ENCODE measurements around the gene LMNTD2.
"Not testable (repeated sequence)": the region's sequence is repeated elsewhere in the genome, so short reads cannot be mapped to it uniquely, and the experiment has no call there.

LMNTD2 gene

GRCh38 chr11:521177-521688, 39.3 kb downstream of the LMNTD2 start:
- no peaks in the 10 kb centered on the region for H3K27me3 ChIP-seq (ENCODE audit: insufficient read depth, low read length)
- TF ChIP-seq EZH2 (IDR thresholded peaks at IDR 0.05; ENCODE audit: borderline replicate concordance, low read length) (no peak), CTCF (IDR thresholded peaks at IDR 0.05; ENCODE audit: low read length) (no peak)
- H3K4me2 ChIP-seq (ENCODE audit: low read length), result no peak overlapping the region
- no peak overlapping the region for H2AFZ ChIP-seq (ENCODE audit: low read length)
- H3K4me3 ChIP-seq (ENCODE audit: low read depth, low read length, poor library complexity, severe bottlenecking), result no peak overlapping the region
- no peaks in the 10 kb centered on the region for H3F3A ChIP-seq (ENCODE audit: insufficient read depth, low read length)
- no peaks in the 10 kb centered on the region for H3K4me1 ChIP-seq (ENCODE audit: insufficient read depth, low read length, severe bottlenecking)
- H3K79me2 ChIP-seq (ENCODE audit: insufficient read depth, low read length), result no peaks in the 10 kb centered on the region
- no peak overlapping the region for H3K9ac ChIP-seq (ENCODE audit: low read length)
- H4K20me1 ChIP-seq (ENCODE audit: insufficient read depth, low read length), result no peaks in the 10 kb centered on the region
- H3K9me2 ChIP-seq (ENCODE audit: low read depth, low read length), result no peaks in the 10 kb centered on the region
- no peak overlapping the region for H3K27ac ChIP-seq (ENCODE audit: low read depth, low read length, poor library complexity, severe bottlenecking)
- H3K9me3 ChIP-seq (ENCODE audit: low read length), result 0 out of 2 replicates have a peak, but pooled peaks cover 4% of the 10 kb centered on the region
- H3K36me3 ChIP-seq (ENCODE audit: insufficient read depth, low read length), result no peaks in the 10 kb centered on the region; the same call in 1 of the 2 replicates

DNA sequence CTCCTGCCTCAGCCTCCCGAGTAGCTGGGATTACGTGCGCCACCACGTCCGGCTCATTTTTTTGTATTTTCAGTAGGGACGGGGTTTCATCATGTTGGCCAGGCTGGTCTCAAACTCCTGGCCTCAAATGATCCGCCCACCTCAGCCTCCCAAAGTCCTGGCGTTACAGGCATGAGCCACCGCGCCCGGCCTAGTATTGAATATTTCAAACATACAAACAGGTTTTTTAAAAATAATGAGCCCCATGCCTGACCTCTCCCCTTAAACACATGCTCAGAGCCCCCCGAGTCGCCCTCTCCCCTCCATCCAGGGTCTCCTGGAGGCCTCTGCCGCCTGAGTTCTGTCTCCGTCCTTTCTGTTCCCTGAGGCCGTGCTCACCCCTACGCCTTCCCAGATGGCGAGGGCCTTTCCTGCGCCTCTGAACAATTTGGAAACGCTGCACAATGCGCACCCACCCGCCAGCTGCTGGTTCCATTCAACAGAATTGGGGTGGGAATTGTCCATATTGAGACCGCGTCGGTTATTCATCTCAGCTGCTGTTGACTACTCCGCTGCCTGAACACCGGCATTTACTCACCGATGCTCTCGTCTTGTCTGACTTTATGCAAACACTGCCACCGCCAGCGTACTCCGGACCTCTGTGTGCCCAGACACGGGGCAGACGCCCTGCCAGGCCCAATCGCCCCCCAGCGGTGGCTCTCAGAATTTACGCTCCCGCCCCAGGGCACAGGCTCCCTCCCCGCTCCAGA, 39.9 kb downstream of the LMNTD2 start:
- H3K9me3 ChIP-seq (ENCODE audit: low read length), result 0 out of 2 replicates have a peak, but pooled peaks cover 5% of the 10 kb centered on the region
- no peak overlapping the region for H3K27ac ChIP-seq (ENCODE audit: low read depth, low read length, poor library complexity, severe bottlenecking)
- H3F3A ChIP-seq (ENCODE audit: insufficient read depth, low read length), result no peaks in the 10 kb centered on the region
- no peak overlapping the region for H3K9ac ChIP-seq (ENCODE audit: low read length)
- H3K9me2 ChIP-seq (ENCODE audit: low read depth, low read length), result no peaks in the 10 kb centered on the region
- no peaks in the 10 kb centered on the region for H4K20me1 ChIP-seq (ENCODE audit: insufficient read depth, low read length)
- no peaks in the 10 kb centered on the region for H3K79me2 ChIP-seq (ENCODE audit: insufficient read depth, low read length)
- H3K27me3 ChIP-seq (ENCODE audit: insufficient read depth, low read length), result no peaks in the 10 kb centered on the region
- TF ChIP-seq EZH2 (IDR thresholded peaks at IDR 0.05; ENCODE audit: borderline replicate concordance, low read length), result no peak
- TF ChIP-seq CTCF (IDR thresholded peaks at IDR 0.05; ENCODE audit: low read length), result peak; percentile 40
- H3K4me3 ChIP-seq (ENCODE audit: low read depth, low read length, poor library complexity, severe bottlenecking), result no peak overlapping the region
- H2AFZ ChIP-seq (ENCODE audit: low read length), result no peak overlapping the region
- H3K4me2 ChIP-seq (ENCODE audit: low read length), result no peak overlapping the region
- no peaks in the 10 kb centered on the region for H3K4me1 ChIP-seq (ENCODE audit: insufficient read depth, low read length, severe bottlenecking)
- H3K36me3 ChIP-seq (ENCODE audit: insufficient read depth, low read length), result no peaks in the 10 kb centered on the region; the same call in 1 of the 2 replicates

- no peak for TF ChIP-seq EZH2 (IDR thresholded peaks at IDR 0.05; ENCODE audit: borderline replicate concordance, low read length)
- TF ChIP-seq CTCF (IDR thresholded peaks at IDR 0.05; ENCODE audit: low read length), result peak; percentile 96
- Histone ChIP-seq H3K27ac (ENCODE audit: low read depth, low read length, poor library complexity, severe bottlenecking) (no peak overlapping the region), H3K9me2 (ENCODE audit: low read depth, low read length) (no peaks in the 10 kb centered on the region), H3K4me3 (ENCODE audit: low read depth, low read length, poor library complexity, severe bottlenecking) (no peak overlapping the region), H3K27me3 (ENCODE audit: insufficient read depth, low read length) (no peaks in the 10 kb centered on the region), H3K4me2 (ENCODE audit: low read length) (peak overlapping the region; percentile 49), H3K4me1 (ENCODE audit: insufficient read depth, low read length, severe bottlenecking) (no peaks in the 10 kb centered on the region), H3F3A (ENCODE audit: insufficient read depth, low read length) (no peaks in the 10 kb centered on the region), H3K9ac (ENCODE audit: low read length) (no peak overlapping the region), H3K9me3 (ENCODE audit: low read length) (0 out of 2 replicates have a peak, but pooled peaks cover 5% of the 10 kb centered on the region), H2AFZ (ENCODE audit: low read length) (no peak overlapping the region), H4K20me1 (ENCODE audit: insufficient read depth, low read length) (no peaks in the 10 kb centered on the region), H3K36me3 (ENCODE audit: insufficient read depth, low read length) (no peaks in the 10 kb centered on the region; the same call in 1 of the 2 replicates), H3K79me2 (ENCODE audit: insufficient read depth, low read length) (no peaks in the 10 kb centered on the region)
Observed at GRCh38 chr11:518463-519202, 41.9 kb downstream of the LMNTD2 start.

- not testable (repeated sequence) for H3K9me2 ChIP-seq (ENCODE audit: low read depth, low read length); H3K4me3 ChIP-seq (ENCODE audit: low read depth, low read length, poor library complexity, severe bottlenecking); H3F3A ChIP-seq (ENCODE audit: insufficient read depth, low read length); H3K9ac ChIP-seq (ENCODE audit: low read length); H3K9me3 ChIP-seq (ENCODE audit: low read length); H3K4me1 ChIP-seq (ENCODE audit: insufficient read depth, low read length, severe bottlenecking); H3K79me2 ChIP-seq (ENCODE audit: insufficient read depth, low read length); H2AFZ ChIP-seq (ENCODE audit: low read length); H3K27ac ChIP-seq (ENCODE audit: low read depth, low read length, poor library complexity, severe bottlenecking); H3K27me3 ChIP-seq (ENCODE audit: insufficient read depth, low read length); H3K4me2 ChIP-seq (ENCODE audit: low read length); H3K36me3 ChIP-seq (ENCODE audit: insufficient read depth, low read length); H4K20me1 ChIP-seq (ENCODE audit: insufficient read depth, low read length)
Observed at GRCh38 chr11:516918-517685, 43.4 kb downstream of the LMNTD2 start.
